Measurements from ENCODE around the gene MTERF1. TPM values are rescaled to one million over a fixed set of nuclear protein-coding genes. Genes with fewer than 3 reads are reported as not detected.
"Not testable (repeated sequence)": the region's sequence is repeated elsewhere in the genome, so short reads cannot be mapped to it uniquely, and the experiment has no call there.

MTERF1 gene
- total RNA-seq, 2 donors from 2014 or later, result 15.5 to 17.5 TPM

GRCh38 chr7:91899563-91899962 lies 19.1 kb upstream of the MTERF1 start:
- no peaks in the 10 kb centered on the region for H3K36me3 ChIP-seq (ENCODE audit: control insufficient read depth, insufficient read depth, low read length)
- TF ChIP-seq, protein P1, sequence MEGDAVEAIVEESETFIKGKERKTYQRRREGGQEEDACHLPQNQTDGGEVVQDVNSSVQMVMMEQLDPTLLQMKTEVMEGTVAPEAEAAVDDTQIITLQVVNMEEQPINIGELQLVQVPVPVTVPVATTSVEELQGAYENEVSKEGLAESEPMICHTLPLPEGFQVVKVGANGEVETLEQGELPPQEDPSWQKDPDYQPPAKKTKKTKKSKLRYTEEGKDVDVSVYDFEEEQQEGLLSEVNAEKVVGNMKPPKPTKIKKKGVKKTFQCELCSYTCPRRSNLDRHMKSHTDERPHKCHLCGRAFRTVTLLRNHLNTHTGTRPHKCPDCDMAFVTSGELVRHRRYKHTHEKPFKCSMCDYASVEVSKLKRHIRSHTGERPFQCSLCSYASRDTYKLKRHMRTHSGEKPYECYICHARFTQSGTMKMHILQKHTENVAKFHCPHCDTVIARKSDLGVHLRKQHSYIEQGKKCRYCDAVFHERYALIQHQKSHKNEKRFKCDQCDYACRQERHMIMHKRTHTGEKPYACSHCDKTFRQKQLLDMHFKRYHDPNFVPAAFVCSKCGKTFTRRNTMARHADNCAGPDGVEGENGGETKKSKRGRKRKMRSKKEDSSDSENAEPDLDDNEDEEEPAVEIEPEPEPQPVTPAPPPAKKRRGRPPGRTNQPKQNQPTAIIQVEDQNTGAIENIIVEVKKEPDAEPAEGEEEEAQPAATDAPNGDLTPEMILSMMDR (conservative IDR thresholded peaks at IDR 0.05), result no peak
- no peaks in the 10 kb centered on the region for H3K4me1 ChIP-seq (ENCODE audit: control insufficient read depth, insufficient read depth, low read length)
- Mint-ChIP-seq H3K4me1 (no peaks in the 10 kb centered on the region), H3K27ac (no peak overlapping the region), H3K9me3 (no peaks in the 10 kb centered on the region), H3K27me3 (ENCODE audit: insufficient read depth) (peaks cover 1% of the 10 kb centered on the region), H3K4me3 (no peak overlapping the region), H3K36me3 (ENCODE audit: low read depth) (no peaks in the 10 kb centered on the region)
- no peaks in the 10 kb centered on the region for H3K27me3 ChIP-seq (ENCODE audit: control insufficient read depth, insufficient read depth, low read length, poor library complexity, severe bottlenecking)
- no peaks in the 10 kb centered on the region for H3K9me3 ChIP-seq (ENCODE audit: control insufficient read depth, low read length)
- no peak overlapping the region for H3K27ac ChIP-seq (ENCODE audit: low read depth, low read length)
- no peak for DNase-seq
- no peak overlapping the region for H3K9ac ChIP-seq (ENCODE audit: extremely low read depth, low read length, poor library complexity, severe bottlenecking)
- WGBS, 2 experiments (ENCODE audit: insufficient coverage in 1 of 2, insufficient read length in 1 of 2), result 85 to 88% methylated on average over 1 of the region's 1 CpG
- H3K4me3 ChIP-seq (ENCODE audit: low read length), result no peak overlapping the region

GRCh38 chr7:91898240-91898992 lies 17.9 kb upstream of the MTERF1 start:
- Mint-ChIP-seq H3K4me1 (no peaks in the 10 kb centered on the region), H3K27me3 (ENCODE audit: insufficient read depth) (peaks cover 1% of the 10 kb centered on the region), H3K36me3 (ENCODE audit: low read depth) (no peaks in the 10 kb centered on the region), H3K9me3 (no peaks in the 10 kb centered on the region), H3K27ac (no peak overlapping the region), H3K4me3 (no peak overlapping the region)
- Histone ChIP-seq H3K4me1 (ENCODE audit: control insufficient read depth, insufficient read depth, low read length) (peaks cover 4% of the 10 kb centered on the region), H3K4me3 (ENCODE audit: low read length) (no peak overlapping the region), H3K9me3 (ENCODE audit: control insufficient read depth, low read length) (no peaks in the 10 kb centered on the region), H3K27ac (ENCODE audit: low read depth, low read length) (no peak overlapping the region), H3K9ac (ENCODE audit: extremely low read depth, low read length, poor library complexity, severe bottlenecking) (no peak overlapping the region), H3K27me3 (ENCODE audit: control insufficient read depth, insufficient read depth, low read length, poor library complexity, severe bottlenecking) (no peaks in the 10 kb centered on the region), H3K36me3 (ENCODE audit: control insufficient read depth, insufficient read depth, low read length) (no peaks in the 10 kb centered on the region)
- DNase-seq, result no peak
- 92 to 96% methylated on average over 8 to 9 of the region's 10 CpGs for WGBS, 2 experiments (ENCODE audit: insufficient coverage in 1 of 2, insufficient read length in 1 of 2)
- TF ChIP-seq, protein P1 (conservative IDR thresholded peaks at IDR 0.05), result no peak

DNA sequence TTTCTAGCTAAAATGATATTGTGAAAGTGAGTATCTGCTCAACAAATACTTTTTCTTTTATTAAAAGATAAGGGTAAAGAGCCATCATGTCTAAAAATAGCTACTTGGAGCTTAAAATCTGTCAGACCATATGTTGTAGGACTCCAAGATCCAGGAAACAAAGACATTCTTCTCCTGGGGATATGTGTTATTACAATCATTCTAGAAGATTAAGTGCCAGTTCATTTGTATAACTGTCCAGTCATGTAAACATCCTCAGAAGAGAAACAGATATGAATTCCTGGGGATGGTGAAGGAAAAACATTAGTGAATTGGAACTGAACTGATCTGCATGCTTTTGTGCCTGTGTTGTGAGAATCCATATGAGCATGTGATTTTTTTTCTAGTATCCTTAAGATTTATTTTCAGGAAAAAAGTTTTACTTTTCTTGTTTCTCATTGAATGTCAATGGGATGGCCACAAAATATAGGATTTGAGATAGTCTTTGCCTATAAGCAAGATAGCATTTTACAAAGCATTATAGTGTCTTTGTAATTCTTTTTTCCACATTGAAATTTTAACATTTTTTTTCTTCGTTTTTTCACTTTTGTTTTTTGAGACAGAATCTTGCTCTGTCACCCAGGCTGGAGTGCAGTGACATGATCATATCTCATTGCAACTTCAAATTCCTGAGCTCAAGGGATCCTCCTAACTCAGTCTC lies 14.4 kb upstream of the MTERF1 start:
- Histone ChIP-seq H3K9me3 (ENCODE audit: control insufficient read depth, low read length) (peaks cover 13% of the 10 kb centered on the region), H3K4me1 (ENCODE audit: control insufficient read depth, insufficient read depth, low read length) (peaks cover 7% of the 10 kb centered on the region), H3K27me3 (ENCODE audit: control insufficient read depth, insufficient read depth, low read length, poor library complexity, severe bottlenecking) (no peaks in the 10 kb centered on the region), H3K9ac (ENCODE audit: extremely low read depth, low read length, poor library complexity, severe bottlenecking) (no peak overlapping the region), H3K36me3 (ENCODE audit: control insufficient read depth, insufficient read depth, low read length) (no peaks in the 10 kb centered on the region), H3K27ac (ENCODE audit: low read depth, low read length) (no peak overlapping the region), H3K4me3 (ENCODE audit: low read length) (no peak overlapping the region)
- H3K4me1 Mint-ChIP-seq, result peaks cover 15% of the 10 kb centered on the region
- no peak for DNase-seq
- H3K36me3 Mint-ChIP-seq (ENCODE audit: low read depth), result peaks cover 2% of the 10 kb centered on the region
- H3K27me3 Mint-ChIP-seq (ENCODE audit: insufficient read depth), result peaks cover 1% of the 10 kb centered on the region
- no peak overlapping the region for H3K4me3 Mint-ChIP-seq
- no peak overlapping the region for H3K27ac Mint-ChIP-seq
- WGBS, 2 experiments (ENCODE audit: insufficient coverage in 1 of 2, insufficient read length in 1 of 2), result 50 to 85% methylated on average over 1 of the region's 1 CpG
- H3K9me3 Mint-ChIP-seq, result peaks cover 12% of the 10 kb centered on the region
- TF ChIP-seq, protein P1 (conservative IDR thresholded peaks at IDR 0.05), result no peak

- H3K9me3 ChIP-seq (ENCODE audit: control insufficient read depth, low read length), result peaks cover 21% of the 10 kb centered on the region
- not testable (repeated sequence) for H3K36me3 ChIP-seq (ENCODE audit: control insufficient read depth, insufficient read depth, low read length); H3K4me3 Mint-ChIP-seq; H3K27ac Mint-ChIP-seq; H3K27me3 Mint-ChIP-seq (ENCODE audit: insufficient read depth); DNase-seq; H3K4me1 ChIP-seq (ENCODE audit: control insufficient read depth, insufficient read depth, low read length); H3K9ac ChIP-seq (ENCODE audit: extremely low read depth, low read length, poor library complexity, severe bottlenecking); H3K36me3 Mint-ChIP-seq (ENCODE audit: low read depth); H3K4me3 ChIP-seq (ENCODE audit: low read length); H3K27ac ChIP-seq (ENCODE audit: low read depth, low read length); H3K27me3 ChIP-seq (ENCODE audit: control insufficient read depth, insufficient read depth, low read length, poor library complexity, severe bottlenecking)
- peaks cover 15% of the 10 kb centered on the region for H3K4me1 Mint-ChIP-seq
- H3K9me3 Mint-ChIP-seq, result peaks cover 23% of the 10 kb centered on the region
- 97% methylated on average over 3 to 5 of the region's 5 CpGs for WGBS, 2 experiments (ENCODE audit: insufficient coverage in 1 of 2, insufficient read length in 1 of 2)
Observed at GRCh38 chr7:91893699-91894098, 13.2 kb upstream of the MTERF1 start.
